NT2/D1 (cell line): ENCODE results near the gene STAT4.

Experiments used
- SUZ12 ChIP-seq: IDR thresholded peaks from 2 replicates; pipeline ENCODE4 v1.6.1; 2011; ENCODE audit not compliant: insufficient read length, insufficient read depth; ENCODE audit errors: extremely low read depth
- YY1 ChIP-seq: IDR thresholded peaks from 2 replicates; pipeline ENCODE4 v1.6.1; 2011; ENCODE audit not compliant: insufficient read length, insufficient read depth
- ZNF274 ChIP-seq: IDR thresholded peaks from 2 replicates; pipeline ENCODE4 v1.6.1; 2011; ENCODE audit warnings: mild to moderate bottlenecking, low read depth, low read length

DNA sequence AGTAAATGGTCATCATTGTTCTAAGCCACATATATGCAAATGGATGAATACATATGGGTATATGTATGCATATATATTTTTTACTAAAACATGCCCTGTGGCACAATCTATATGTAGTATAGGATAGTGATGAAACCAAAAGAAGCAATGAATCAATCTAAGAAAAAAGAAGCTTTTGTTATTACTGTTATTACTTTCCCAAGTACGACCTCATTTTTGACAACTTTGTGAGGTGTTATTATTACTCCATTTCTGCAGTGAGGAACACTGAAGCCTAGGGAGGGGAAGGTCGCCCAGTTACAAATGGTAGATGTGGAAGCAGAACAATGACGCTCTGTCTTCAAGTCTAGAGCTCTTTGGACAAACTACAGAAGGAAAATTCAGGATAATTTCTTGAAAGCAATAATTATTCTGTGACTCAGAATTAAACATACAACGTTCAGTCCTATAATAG is 38.3 kb downstream of the STAT4 start:
- TF ChIP-seq YY1 (no peak), ZNF274 (no peak), SUZ12 (no peak)
